Activated naive CD8-positive, alpha-beta T cell treated with anti-CD3 and anti-CD28 coated beads for 36 hours (primary cell): Measurements from ENCODE around the gene CAPN1. TPM values are rescaled to one million over a fixed set of nuclear protein-coding genes. Genes with fewer than 3 reads are reported as not detected.
"Not testable (repeated sequence)": the region's sequence is repeated elsewhere in the genome, so short reads cannot be mapped to it uniquely, and the experiment has no call there.

ENCODE experiments used
- DNase-seq: peaks from one replicate; pipeline ENCODE4 v3.0.0; 2021
- H3K27ac Mint-ChIP-seq: one replicate; pipeline ENCODE4 v1.8.0; 2022; ENCODE audit warnings: mild to moderate bottlenecking, moderate library complexity, mixed read lengths
- H3K27me3 Mint-ChIP-seq: one replicate; pipeline ENCODE4 v1.8.0; 2022; ENCODE audit warnings: mild to moderate bottlenecking, mixed read lengths
- H3K36me3 Mint-ChIP-seq: one replicate; pipeline ENCODE4 v1.8.0; 2021; ENCODE audit warnings: mild to moderate bottlenecking, mixed read lengths
- H3K4me1 Mint-ChIP-seq: one replicate; pipeline ENCODE4 v1.8.0; 2021; ENCODE audit warnings: mixed read lengths
- H3K4me3 Mint-ChIP-seq: one replicate; pipeline ENCODE4 v1.8.0; 2022; ENCODE audit warnings: mild to moderate bottlenecking, moderate library complexity, mixed read lengths
- H3K9me3 Mint-ChIP-seq: one replicate; pipeline ENCODE4 v1.8.0; 2022; ENCODE audit warnings: mixed read lengths
- total RNA-seq, 2 experiments: library from RNA; stranded (reverse); gene quantifications; one replicate each; pipeline ENCODE4 v1.2.3, GENCODE V29; 2021

The CAPN1 gene
- 10 to 100 TPM; 57.9 to 66.7 TPM for total RNA-seq

GRCh38 chr11:65181569-65182257 is at the start of gene CAPN1:
TSS of gene CAPN1 (plus strand) at chr11:65181928. CDS start at chr11:65182702, 774 bp downstream.
- H3K4me1 Mint-ChIP-seq: peaks cover 10% of the 10 kb centered on the region
- peak; percentile 70 for DNase-seq
- H3K27ac Mint-ChIP-seq: peak within 1 kb of the TSS; percentile 81
- H3K27me3 Mint-ChIP-seq: no peaks in the 10 kb centered on the region
- no peaks in the 10 kb centered on the region for H3K36me3 Mint-ChIP-seq
- H3K4me3 Mint-ChIP-seq: peak within 1 kb of the TSS; percentile 91
- no peaks in the 10 kb centered on the region for H3K9me3 Mint-ChIP-seq

GRCh38 chr11:65132238-65132987 is 49.3 kb upstream of the CAPN1 start:
- Mint-ChIP-seq H3K9me3 (no peaks in the 10 kb centered on the region), H3K27me3 (no peaks in the 10 kb centered on the region), H3K4me3 (peak overlapping the region; percentile 98), H3K36me3 (peaks cover 6% of the 10 kb centered on the region), H3K27ac (peak overlapping the region; percentile 99), H3K4me1 (peaks cover 24% of the 10 kb centered on the region)
- no peak for DNase-seq

- H3K27me3 Mint-ChIP-seq: no peaks in the 10 kb centered on the region
- H3K36me3 Mint-ChIP-seq: peaks cover 6% of the 10 kb centered on the region
- peak overlapping the region; percentile 98 for H3K4me3 Mint-ChIP-seq
- H3K4me1 Mint-ChIP-seq: peaks cover 24% of the 10 kb centered on the region
- H3K27ac Mint-ChIP-seq: peak overlapping the region; percentile 99
- peak; percentile 61 for DNase-seq
- H3K9me3 Mint-ChIP-seq: no peaks in the 10 kb centered on the region
Observed at GRCh38 chr11:65132988-65133700, 48.6 kb upstream of the CAPN1 start.

- Mint-ChIP-seq H3K4me1 (peaks cover 24% of the 10 kb centered on the region), H3K27ac (peak overlapping the region; percentile 99), H3K36me3 (peaks cover 6% of the 10 kb centered on the region), H3K4me3 (peak overlapping the region; percentile 98), H3K27me3 (no peaks in the 10 kb centered on the region), H3K9me3 (no peaks in the 10 kb centered on the region)
- DNase-seq: no peak
Observed at GRCh38 chr11:65133724-65134123, 48.0 kb upstream of the CAPN1 start.

- Mint-ChIP-seq H3K27me3 (no peaks in the 10 kb centered on the region), H3K9me3 (no peaks in the 10 kb centered on the region), H3K36me3 (peaks cover 6% of the 10 kb centered on the region), H3K4me1 (peaks cover 24% of the 10 kb centered on the region), H3K27ac (peak within 1 kb of the TSS; percentile 99), H3K4me3 (peak within 1 kb of the TSS; percentile 98)
- DNase-seq: peak; percentile 92
Observed at GRCh38 chr11:65134240-65134951, 47.3 kb upstream of the CAPN1 start, which contains the start of gene SYVN1. TSS of gene SYVN1 (minus strand) at chr11:65134519. CDS start at chr11:65133601, 918 bp downstream.

GRCh38 chr11:65134952-65135632 is 46.6 kb upstream of the CAPN1 start:
- Mint-ChIP-seq H3K36me3 (peaks cover 6% of the 10 kb centered on the region), H3K4me1 (peaks cover 24% of the 10 kb centered on the region), H3K27ac (peak overlapping the region; percentile 99), H3K27me3 (no peaks in the 10 kb centered on the region), H3K9me3 (no peaks in the 10 kb centered on the region), H3K4me3 (peak overlapping the region; percentile 98)
- DNase-seq: peak; percentile 81

- Mint-ChIP-seq H3K27me3 (no peaks in the 10 kb centered on the region), H3K4me1 (peaks cover 24% of the 10 kb centered on the region), H3K4me3 (peak overlapping the region; percentile 98), H3K36me3 (peaks cover 6% of the 10 kb centered on the region), H3K27ac (peak overlapping the region; percentile 99), H3K9me3 (no peaks in the 10 kb centered on the region)
- DNase-seq: no peak
Observed at GRCh38 chr11:65135633-65136145, 46.0 kb upstream of the CAPN1 start.

- H3K9me3 Mint-ChIP-seq: no peaks in the 10 kb centered on the region
- no peaks in the 10 kb centered on the region for H3K27me3 Mint-ChIP-seq
- no peak for DNase-seq
- peaks cover 2% of the 10 kb centered on the region for H3K36me3 Mint-ChIP-seq
- H3K27ac Mint-ChIP-seq: peak overlapping the region; percentile 81
- no peak overlapping the region for H3K4me3 Mint-ChIP-seq
- peaks cover 24% of the 10 kb centered on the region for H3K4me1 Mint-ChIP-seq
Observed at GRCh38 chr11:65136515-65137096, 45.1 kb upstream of the CAPN1 start.

GRCh38 chr11:65141896-65142494 is 39.7 kb upstream of the CAPN1 start:
- no peak overlapping the region for H3K27ac Mint-ChIP-seq
- H3K4me3 Mint-ChIP-seq: no peak overlapping the region
- DNase-seq: no peak
- no peaks in the 10 kb centered on the region for H3K27me3 Mint-ChIP-seq
- no peaks in the 10 kb centered on the region for H3K9me3 Mint-ChIP-seq
- H3K4me1 Mint-ChIP-seq: no peaks in the 10 kb centered on the region
- H3K36me3 Mint-ChIP-seq: no peaks in the 10 kb centered on the region

GRCh38 chr11:65147352-65148075 is 34.2 kb upstream of the CAPN1 start:
- Mint-ChIP-seq H3K4me3 (no peak overlapping the region), H3K9me3 (no peaks in the 10 kb centered on the region), H3K36me3 (no peaks in the 10 kb centered on the region), H3K4me1 (peaks cover 5% of the 10 kb centered on the region), H3K27me3 (no peaks in the 10 kb centered on the region), H3K27ac (no peak overlapping the region)
- no peak for DNase-seq

GRCh38 chr11:65148657-65149056 is 33.1 kb upstream of the CAPN1 start:
- no peaks in the 10 kb centered on the region for H3K36me3 Mint-ChIP-seq
- DNase-seq: no peak
- no peaks in the 10 kb centered on the region for H3K9me3 Mint-ChIP-seq
- peaks cover 5% of the 10 kb centered on the region for H3K27me3 Mint-ChIP-seq
- no peak overlapping the region for H3K27ac Mint-ChIP-seq
- H3K4me3 Mint-ChIP-seq: no peak overlapping the region
- H3K4me1 Mint-ChIP-seq: peaks cover 5% of the 10 kb centered on the region

GRCh38 chr11:65150131-65150508 is 31.6 kb upstream of the CAPN1 start:
- not testable (repeated sequence) for H3K4me1 Mint-ChIP-seq, H3K27me3 Mint-ChIP-seq, H3K27ac Mint-ChIP-seq, DNase-seq, H3K36me3 Mint-ChIP-seq, H3K9me3 Mint-ChIP-seq, H3K4me3 Mint-ChIP-seq
